Measurements from ENCODE around the gene PLCB3. TPM values are rescaled to one million over a fixed set of nuclear protein-coding genes. Genes with fewer than 3 reads are reported as not detected.

PLCB3 gene
- total RNA-seq, 1 donor from 2014 or later = 9.4 TPM

- peak within 1 kb of the TSS; percentile 87 to 95 (median 95) for H3K4me3 ChIP-seq (ENCODE audit: low read length in 3 of 3)
- H3K9ac ChIP-seq (ENCODE audit: low read depth in 1 of 3, low read length in 3 of 3) = peak within 1 kb of the TSS; percentile 92 to 97 (median 96)
- H3K27ac ChIP-seq (ENCODE audit: low read depth, low read length) = peak within 1 kb of the TSS; percentile 99
- H3K27me3 ChIP-seq (ENCODE audit: control insufficient read depth in 3 of 3, insufficient read depth in 3 of 3, low read length in 3 of 3) = no peaks in the 10 kb centered on the region
- H3K9me3 ChIP-seq (ENCODE audit: control insufficient read depth in 3 of 3, low read length in 3 of 3) = no peaks in the 10 kb centered on the region
- H3K4me1 ChIP-seq (ENCODE audit: control insufficient read depth in 3 of 3, insufficient read depth in 3 of 3, low read length in 3 of 3) = peaks cover 29 to 49% (median 36%) of the 10 kb centered on the region in 3 donors
- H3K36me3 ChIP-seq (ENCODE audit: control insufficient read depth in 3 of 3, insufficient read depth in 3 of 3, low read length in 3 of 3) = peaks cover 29 to 37% (median 32%) of the 10 kb centered on the region in 3 donors
Measured at GRCh38 chr11:64317961-64318765, 66.8 kb downstream of the PLCB3 start, which contains the start of gene PRDX5. Gene PRDX5 (plus strand): TSS chr11:64318121. CDS start chr11:64318216, 95 bp downstream.

Small RNA genes within 50 kb of the gene (small RNA-seq; reads per million reads assigned to genes)
- not detected for gene RF00019

Other genes starting within 250 kb of the PLCB3 start
- 0.52 TPM for gene FLRT1, start 215.6 kb upstream of the PLCB3 start, total RNA-seq
- gene MACROD1, start 85.4 kb upstream of the PLCB3 start, total RNA-seq = 91.9 TPM
- 69.9 TPM for gene STIP1, start 65.4 kb upstream of the PLCB3 start, total RNA-seq
- gene FERMT3, start 44.8 kb upstream of the PLCB3 start, total RNA-seq = 4.7 TPM
- 53.2 TPM for gene TRPT1, start 25.3 kb upstream of the PLCB3 start, total RNA-seq
- gene NUDT22, start 25.3 kb upstream of the PLCB3 start, total RNA-seq = 17.2 TPM
- gene DNAJC4, start 21.0 kb upstream of the PLCB3 start, total RNA-seq = 18.8 TPM
- gene VEGFB, start 16.9 kb upstream of the PLCB3 start, total RNA-seq = 24.5 TPM
- 26.1 TPM for gene FKBP2, start 10.4 kb upstream of the PLCB3 start, total RNA-seq
- gene PPP1R14B, start 4.6 kb upstream of the PLCB3 start, total RNA-seq = 95.0 TPM
- 23.5 TPM for gene BAD, start 33.1 kb downstream of the PLCB3 start, total RNA-seq
- 6.3 TPM for gene GPR137, start 34.3 kb downstream of the PLCB3 start, total RNA-seq
- gene KCNK4, start 39.8 kb downstream of the PLCB3 start, total RNA-seq = not detected
- gene CATSPERZ, start 48.8 kb downstream of the PLCB3 start, total RNA-seq = not detected
- 35.0 TPM for gene ESRRA, start 54.0 kb downstream of the PLCB3 start, total RNA-seq
- 247 TPM for gene TRMT112, start 66.0 kb downstream of the PLCB3 start, total RNA-seq
- 144 TPM for gene PRDX5, start 66.6 kb downstream of the PLCB3 start, total RNA-seq
- gene CCDC88B, start 88.7 kb downstream of the PLCB3 start, total RNA-seq = 2.6 TPM
- 13.6 TPM for gene RPS6KA4, start 107.6 kb downstream of the PLCB3 start, total RNA-seq